Measurements from ENCODE around the gene FOXD3.

The FOXD3 gene

DNA sequence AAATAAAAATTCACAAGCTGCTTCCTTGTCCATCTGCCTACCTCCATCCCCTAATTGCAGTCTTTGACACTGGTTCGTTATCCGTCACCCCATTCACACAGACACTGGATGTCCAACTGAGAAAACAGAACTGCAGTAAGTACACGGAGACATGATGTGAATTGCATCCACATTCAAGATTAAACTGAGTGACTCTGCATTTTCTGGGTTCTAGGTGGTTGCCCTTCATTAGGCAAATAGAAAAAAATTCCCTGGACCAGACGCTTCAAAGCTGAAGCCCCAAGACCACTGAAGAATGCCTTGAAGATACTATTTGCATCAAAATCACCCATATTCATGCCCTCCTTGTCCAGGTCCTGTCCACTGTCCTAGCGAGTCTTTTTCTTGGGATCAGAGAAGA lies 37.2 kb downstream of the FOXD3 start:
- DNase-seq (ENCODE audit: low spot score): no peak
- no peak for ATAC-seq (ENCODE audit: low read depth)
- Histone ChIP-seq H3K27me3 (ENCODE audit: insufficient read depth, poor library complexity, severe bottlenecking) (peaks cover 9% of the 10 kb centered on the region), H3K36me3 (ENCODE audit: low read depth) (no peaks in the 10 kb centered on the region), H3K9me3 (ENCODE audit: severe bottlenecking) (no peaks in the 10 kb centered on the region), H3K4me3 (ENCODE audit: severe bottlenecking) (no peak overlapping the region), H3K27ac (ENCODE audit: poor library complexity, severe bottlenecking) (no peak overlapping the region), H3K4me1 (ENCODE audit: insufficient read depth, poor library complexity, severe bottlenecking) (no peaks in the 10 kb centered on the region)
- no peak for TF ChIP-seq CTCF (IDR thresholded peaks at IDR 0.05; ENCODE audit: poor library complexity, severe bottlenecking)

DNA sequence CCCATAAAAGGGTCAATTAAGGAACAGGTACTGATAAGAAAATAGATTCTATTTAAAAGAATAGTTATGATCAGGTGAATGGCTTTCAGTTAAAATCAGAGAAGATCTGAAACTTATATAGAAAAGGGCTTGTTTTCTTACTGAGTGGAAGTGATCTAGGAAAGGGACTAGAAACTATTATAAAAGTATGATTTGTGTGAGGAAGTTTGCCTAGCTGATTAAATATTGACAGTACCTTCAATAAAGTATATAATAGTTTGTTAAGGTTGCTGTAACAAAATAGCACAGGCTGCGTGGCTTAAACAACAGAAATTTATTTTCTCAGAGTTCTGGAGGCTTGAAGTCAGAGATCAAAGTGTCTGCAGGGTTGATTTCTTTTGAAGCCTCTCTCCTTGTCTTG lies 39.7 kb downstream of the FOXD3 start:
- Histone ChIP-seq H3K27ac (ENCODE audit: poor library complexity, severe bottlenecking) (no peak overlapping the region), H3K36me3 (ENCODE audit: low read depth) (no peaks in the 10 kb centered on the region), H3K4me1 (ENCODE audit: insufficient read depth, poor library complexity, severe bottlenecking) (no peaks in the 10 kb centered on the region), H3K4me3 (ENCODE audit: severe bottlenecking) (no peak overlapping the region), H3K9me3 (ENCODE audit: severe bottlenecking) (no peaks in the 10 kb centered on the region), H3K27me3 (ENCODE audit: insufficient read depth, poor library complexity, severe bottlenecking) (no peaks in the 10 kb centered on the region)
- ATAC-seq (ENCODE audit: low read depth): no peak
- TF ChIP-seq CTCF (IDR thresholded peaks at IDR 0.05; ENCODE audit: poor library complexity, severe bottlenecking): no peak
- DNase-seq (ENCODE audit: low spot score): no peak

DNA sequence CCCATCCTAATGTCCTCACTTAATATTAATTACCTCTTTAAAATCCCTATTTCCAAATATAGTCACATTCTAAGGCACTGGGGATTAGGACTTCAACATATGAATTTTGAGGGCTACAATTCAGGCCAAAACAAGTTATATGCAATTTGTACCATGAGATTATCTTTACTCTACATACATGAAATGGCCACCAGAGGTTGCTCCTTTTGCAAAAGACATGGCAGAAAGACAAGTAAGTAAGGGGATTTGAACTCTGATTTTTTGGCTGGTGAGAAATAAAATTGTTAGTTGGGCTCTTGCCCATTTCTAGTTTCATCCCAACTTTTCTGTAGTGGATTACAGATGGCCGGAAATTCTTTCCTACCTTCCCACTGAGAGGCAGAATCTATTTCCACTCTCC lies 40.2 kb downstream of the FOXD3 start:
- no peak for TF ChIP-seq CTCF (IDR thresholded peaks at IDR 0.05; ENCODE audit: poor library complexity, severe bottlenecking)
- no peak for ATAC-seq (ENCODE audit: low read depth)
- Histone ChIP-seq H3K27me3 (ENCODE audit: insufficient read depth, poor library complexity, severe bottlenecking) (no peaks in the 10 kb centered on the region), H3K36me3 (ENCODE audit: low read depth) (no peaks in the 10 kb centered on the region), H3K27ac (ENCODE audit: poor library complexity, severe bottlenecking) (no peak overlapping the region), H3K4me1 (ENCODE audit: insufficient read depth, poor library complexity, severe bottlenecking) (no peaks in the 10 kb centered on the region), H3K4me3 (ENCODE audit: severe bottlenecking) (no peak overlapping the region), H3K9me3 (ENCODE audit: severe bottlenecking) (no peaks in the 10 kb centered on the region)
- DNase-seq (ENCODE audit: low spot score): no peak

DNA sequence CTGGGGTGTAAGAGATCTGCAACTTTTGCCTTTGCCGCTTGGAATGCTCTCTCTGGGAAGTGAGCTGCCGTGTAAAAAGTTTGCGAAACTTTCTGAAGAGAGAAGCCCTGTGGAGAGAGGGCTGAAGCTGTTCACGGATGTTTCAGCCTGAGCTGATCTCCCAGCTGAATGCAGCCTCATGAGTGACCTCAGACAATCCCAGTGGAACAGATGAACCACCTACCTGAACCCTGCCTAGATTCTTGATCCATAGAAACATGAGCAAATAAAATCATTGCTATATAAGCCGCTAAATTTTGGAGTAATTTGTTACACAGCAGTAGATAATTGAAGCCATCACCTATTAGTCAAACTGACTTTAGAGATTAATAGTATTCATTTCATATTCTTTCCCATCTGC lies 40.6 kb downstream of the FOXD3 start:
- Histone ChIP-seq H3K36me3 (ENCODE audit: low read depth) (no peaks in the 10 kb centered on the region), H3K27me3 (ENCODE audit: insufficient read depth, poor library complexity, severe bottlenecking) (no peaks in the 10 kb centered on the region), H3K27ac (ENCODE audit: poor library complexity, severe bottlenecking) (no peak overlapping the region), H3K9me3 (ENCODE audit: severe bottlenecking) (no peaks in the 10 kb centered on the region), H3K4me3 (ENCODE audit: severe bottlenecking) (no peak overlapping the region), H3K4me1 (ENCODE audit: insufficient read depth, poor library complexity, severe bottlenecking) (no peaks in the 10 kb centered on the region)
- no peak for ATAC-seq (ENCODE audit: low read depth)
- TF ChIP-seq CTCF (IDR thresholded peaks at IDR 0.05; ENCODE audit: poor library complexity, severe bottlenecking): no peak
- no peak for DNase-seq (ENCODE audit: low spot score)

GRCh38 chr1:63366908-63367214 lies 44.5 kb downstream of the FOXD3 start:
- no peak overlapping the region for H3K27ac ChIP-seq (ENCODE audit: poor library complexity, severe bottlenecking)
- no peak for TF ChIP-seq CTCF (IDR thresholded peaks at IDR 0.05; ENCODE audit: poor library complexity, severe bottlenecking)
- peak overlapping the region; percentile 72 for H3K4me3 ChIP-seq (ENCODE audit: severe bottlenecking)
- no peak for ATAC-seq (ENCODE audit: low read depth)
- no peaks in the 10 kb centered on the region for H3K9me3 ChIP-seq (ENCODE audit: severe bottlenecking)
- H3K27me3 ChIP-seq (ENCODE audit: insufficient read depth, poor library complexity, severe bottlenecking): no peaks in the 10 kb centered on the region
- no peaks in the 10 kb centered on the region for H3K4me1 ChIP-seq (ENCODE audit: insufficient read depth, poor library complexity, severe bottlenecking)
- peaks cover 8% of the 10 kb centered on the region; the same call in 1 of the 2 replicates for H3K36me3 ChIP-seq (ENCODE audit: low read depth)
- DNase-seq (ENCODE audit: low spot score): no peak

All from RWPE2 (cell line).